Memory B cell (primary cell): ENCODE data around the gene GLRX.

Source experiments
- ATAC-seq: fragments of 150-1000 bp; cut with Tn5 transposase; 2 replicates; pipeline ENCODE4 v1.10.0; 2021; ENCODE audit warnings: low read depth, mild to moderate bottlenecking, moderate library complexity
- DNase-seq, 2 donors: peaks; one replicate each; pipeline ENCODE4 v3.0.0; 2022; ENCODE audit warnings: low spot score in 2 of 2
- H3K27ac Mint-ChIP-seq: one replicate; pipeline ENCODE4 v1.8.0; 2022; ENCODE audit warnings: mild to moderate bottlenecking, moderate library complexity, mixed read lengths
- H3K27me3 Mint-ChIP-seq: one replicate; pipeline ENCODE4 v1.8.0; 2022; ENCODE audit warnings: mixed read lengths
- H3K36me3 Mint-ChIP-seq: one replicate; pipeline ENCODE4 v1.8.0; 2022; ENCODE audit warnings: mild to moderate bottlenecking, mixed read lengths
- H3K4me1 Mint-ChIP-seq: one replicate; pipeline ENCODE4 v1.8.0; 2022; ENCODE audit warnings: mixed read lengths
- H3K4me3 Mint-ChIP-seq: one replicate; pipeline ENCODE4 v1.8.0; 2022; ENCODE audit warnings: mild to moderate bottlenecking, moderate library complexity, mixed read lengths
- H3K9me3 Mint-ChIP-seq: one replicate; pipeline ENCODE4 v1.8.0; 2022; ENCODE audit warnings: mixed read lengths

GLRX gene

DNA sequence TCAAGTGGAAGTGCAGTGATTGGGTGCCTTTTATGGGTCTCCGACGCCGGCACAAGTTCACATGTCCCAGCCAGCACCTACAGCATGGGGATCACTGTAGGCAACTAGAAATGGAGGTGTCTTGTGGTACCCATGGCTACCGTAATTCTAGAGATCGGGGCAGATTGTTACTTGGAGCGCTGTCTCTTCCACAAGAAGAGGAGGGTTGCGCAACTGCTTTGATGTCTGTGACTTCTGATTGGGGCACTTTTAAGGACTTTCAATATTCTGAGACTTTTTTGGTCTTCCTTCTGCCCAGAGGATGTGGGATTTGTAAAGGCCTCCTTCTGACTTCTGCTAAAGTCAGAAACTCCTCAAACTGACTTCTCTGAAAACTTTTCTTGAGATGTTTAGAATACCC, 41.9 kb downstream of the GLRX start:
- Mint-ChIP-seq H3K9me3 (no peaks in the 10 kb centered on the region), H3K36me3 (no peaks in the 10 kb centered on the region), H3K27ac (no peak overlapping the region), H3K27me3 (no peaks in the 10 kb centered on the region), H3K4me3 (no peak overlapping the region), H3K4me1 (peaks cover 5% of the 10 kb centered on the region)
- ATAC-seq (no peak), DNase-seq (no peak)

GRCh38 chr5:95779611-95780010, 42.9 kb downstream of the GLRX start:
- H3K4me3 Mint-ChIP-seq: no peak overlapping the region
- DNase-seq: no peak
- H3K27me3 Mint-ChIP-seq: no peaks in the 10 kb centered on the region
- H3K36me3 Mint-ChIP-seq: no peaks in the 10 kb centered on the region
- H3K27ac Mint-ChIP-seq: no peak overlapping the region
- no peaks in the 10 kb centered on the region for H3K9me3 Mint-ChIP-seq
- peaks cover 5% of the 10 kb centered on the region for H3K4me1 Mint-ChIP-seq
- no peak for ATAC-seq

GRCh38 chr5:95778713-95779436, 43.7 kb downstream of the GLRX start:
- Mint-ChIP-seq H3K9me3 (no peaks in the 10 kb centered on the region), H3K27ac (no peak overlapping the region), H3K36me3 (no peaks in the 10 kb centered on the region), H3K4me1 (peaks cover 5% of the 10 kb centered on the region), H3K4me3 (no peak overlapping the region), H3K27me3 (no peaks in the 10 kb centered on the region)
- DNase-seq: no peak
- ATAC-seq: no peak

DNA sequence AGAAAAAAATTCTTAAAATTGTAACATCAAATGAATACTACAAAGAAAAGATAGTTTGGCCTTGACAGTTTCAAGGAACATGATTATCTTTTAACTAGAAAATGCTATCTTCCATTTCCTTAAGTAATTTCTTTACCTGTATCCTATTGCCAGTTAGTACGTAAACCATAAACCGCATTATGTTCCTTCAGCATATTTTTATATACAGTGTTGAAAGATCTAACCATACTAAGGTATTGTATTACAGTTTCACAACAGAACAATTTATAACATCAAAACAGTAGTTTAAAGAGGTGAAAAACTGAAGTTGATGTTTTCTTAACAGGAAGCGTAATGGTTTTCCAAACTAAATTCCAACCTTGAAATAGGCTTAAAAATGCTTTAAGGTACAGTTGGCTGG, 45.1 kb downstream of the GLRX start:
- no peak overlapping the region for H3K27ac Mint-ChIP-seq

GRCh38 chr5:95773335-95774059, 49.0 kb downstream of the GLRX start:
- ATAC-seq (no peak), DNase-seq (no peak)
- Mint-ChIP-seq H3K27ac (no peak overlapping the region), H3K27me3 (no peaks in the 10 kb centered on the region), H3K4me3 (no peak overlapping the region), H3K9me3 (no peaks in the 10 kb centered on the region), H3K36me3 (no peaks in the 10 kb centered on the region), H3K4me1 (no peaks in the 10 kb centered on the region)

More for the DNA sequence above, 45.1 kb downstream of the GLRX start:
- H3K36me3 Mint-ChIP-seq: no peaks in the 10 kb centered on the region
- DNase-seq (no peak), ATAC-seq (no peak)
- H3K4me1 Mint-ChIP-seq: peaks cover 5% of the 10 kb centered on the region
- H3K4me3 Mint-ChIP-seq: no peak overlapping the region
- H3K27me3 Mint-ChIP-seq: no peaks in the 10 kb centered on the region
- H3K9me3 Mint-ChIP-seq: no peaks in the 10 kb centered on the region

GRCh38 chr5:95771892-95772291, 50.6 kb downstream of the GLRX start:
- H3K27ac Mint-ChIP-seq: no peak overlapping the region
- H3K36me3 Mint-ChIP-seq: no peaks in the 10 kb centered on the region
- H3K4me1 Mint-ChIP-seq: no peaks in the 10 kb centered on the region
- H3K4me3 Mint-ChIP-seq: no peak overlapping the region
- DNase-seq: no peak
- H3K9me3 Mint-ChIP-seq: no peaks in the 10 kb centered on the region
- no peak for ATAC-seq
- no peaks in the 10 kb centered on the region for H3K27me3 Mint-ChIP-seq

GRCh38 chr5:95770830-95771708, 51.5 kb downstream of the GLRX start:
- no peak overlapping the region for H3K27ac Mint-ChIP-seq
- no peaks in the 10 kb centered on the region for H3K4me1 Mint-ChIP-seq
- H3K36me3 Mint-ChIP-seq: no peaks in the 10 kb centered on the region
- no peak for ATAC-seq
- no peaks in the 10 kb centered on the region for H3K27me3 Mint-ChIP-seq
- H3K4me3 Mint-ChIP-seq: no peak overlapping the region
- no peak for DNase-seq
- H3K9me3 Mint-ChIP-seq: no peaks in the 10 kb centered on the region

GRCh38 chr5:95768731-95769130, 53.8 kb downstream of the GLRX start:
- no peaks in the 10 kb centered on the region for H3K9me3 Mint-ChIP-seq
- H3K4me1 Mint-ChIP-seq: no peaks in the 10 kb centered on the region
- DNase-seq (no peak), ATAC-seq (no peak)
- H3K4me3 Mint-ChIP-seq: no peak overlapping the region
- no peaks in the 10 kb centered on the region for H3K36me3 Mint-ChIP-seq
- no peaks in the 10 kb centered on the region for H3K27me3 Mint-ChIP-seq
- H3K27ac Mint-ChIP-seq: no peak overlapping the region

GRCh38 chr5:95763941-95764340, 58.6 kb downstream of the GLRX start:
- no peaks in the 10 kb centered on the region for H3K27me3 Mint-ChIP-seq

More at GRCh38 chr5:95763941-95764340, 58.6 kb downstream of the GLRX start:
- Mint-ChIP-seq H3K36me3 (no peaks in the 10 kb centered on the region), H3K9me3 (no peaks in the 10 kb centered on the region), H3K4me1 (peaks cover 31% of the 10 kb centered on the region), H3K27ac (no peak overlapping the region), H3K4me3 (no peak overlapping the region)
- no peak for DNase-seq
- no peak for ATAC-seq
